GM21529 (cell line): ENCODE data around the gene ZBTB7C.

Experiments
- ATAC-seq: cut with Tn5 transposase; IDR thresholded peaks from one replicate; pipeline ENCODE4 v1.9.1; 2021; ENCODE audit not compliant: unreplicated experiment

ZBTB7C gene

GRCh38 chr18:48219037-48219809 lies 190.0 kb downstream of the ZBTB7C start:
- no peak for ATAC-seq

DNA sequence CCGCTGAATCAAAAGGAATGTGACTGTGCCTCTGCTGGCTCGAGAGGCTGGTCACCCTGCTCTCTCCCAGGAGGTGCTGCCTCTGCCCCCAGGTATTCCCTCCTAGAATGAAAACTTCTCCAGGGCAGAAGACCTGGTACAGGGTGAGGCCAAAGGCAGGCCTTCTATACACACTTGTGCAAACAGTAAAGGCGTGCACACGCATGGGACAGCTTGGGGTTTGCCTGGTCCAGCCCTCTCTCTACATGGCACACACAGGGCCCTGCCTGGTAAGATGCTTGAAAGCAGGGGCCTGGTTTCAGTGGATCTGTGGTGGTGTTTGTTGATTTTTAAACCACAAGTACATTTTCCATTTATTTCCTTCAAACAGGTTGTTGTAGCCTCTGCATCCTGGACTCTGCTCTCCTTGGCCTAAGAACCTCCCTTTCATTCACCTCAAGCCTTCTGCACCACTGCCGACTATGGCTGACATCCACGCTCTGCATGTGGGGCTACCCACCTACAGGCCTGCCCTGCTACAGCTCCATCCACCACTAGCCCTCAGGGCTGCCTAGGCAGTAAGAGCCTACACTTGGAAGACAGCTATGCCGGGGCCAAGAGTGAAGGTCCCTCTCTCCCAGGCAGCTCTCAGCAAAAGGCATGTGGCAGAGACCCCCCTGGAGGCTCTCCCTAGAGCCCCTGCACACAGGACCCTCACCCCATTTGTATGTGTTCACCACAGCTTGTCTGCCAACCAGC lies 190.7 kb downstream of the ZBTB7C start:
- no peak for ATAC-seq

DNA sequence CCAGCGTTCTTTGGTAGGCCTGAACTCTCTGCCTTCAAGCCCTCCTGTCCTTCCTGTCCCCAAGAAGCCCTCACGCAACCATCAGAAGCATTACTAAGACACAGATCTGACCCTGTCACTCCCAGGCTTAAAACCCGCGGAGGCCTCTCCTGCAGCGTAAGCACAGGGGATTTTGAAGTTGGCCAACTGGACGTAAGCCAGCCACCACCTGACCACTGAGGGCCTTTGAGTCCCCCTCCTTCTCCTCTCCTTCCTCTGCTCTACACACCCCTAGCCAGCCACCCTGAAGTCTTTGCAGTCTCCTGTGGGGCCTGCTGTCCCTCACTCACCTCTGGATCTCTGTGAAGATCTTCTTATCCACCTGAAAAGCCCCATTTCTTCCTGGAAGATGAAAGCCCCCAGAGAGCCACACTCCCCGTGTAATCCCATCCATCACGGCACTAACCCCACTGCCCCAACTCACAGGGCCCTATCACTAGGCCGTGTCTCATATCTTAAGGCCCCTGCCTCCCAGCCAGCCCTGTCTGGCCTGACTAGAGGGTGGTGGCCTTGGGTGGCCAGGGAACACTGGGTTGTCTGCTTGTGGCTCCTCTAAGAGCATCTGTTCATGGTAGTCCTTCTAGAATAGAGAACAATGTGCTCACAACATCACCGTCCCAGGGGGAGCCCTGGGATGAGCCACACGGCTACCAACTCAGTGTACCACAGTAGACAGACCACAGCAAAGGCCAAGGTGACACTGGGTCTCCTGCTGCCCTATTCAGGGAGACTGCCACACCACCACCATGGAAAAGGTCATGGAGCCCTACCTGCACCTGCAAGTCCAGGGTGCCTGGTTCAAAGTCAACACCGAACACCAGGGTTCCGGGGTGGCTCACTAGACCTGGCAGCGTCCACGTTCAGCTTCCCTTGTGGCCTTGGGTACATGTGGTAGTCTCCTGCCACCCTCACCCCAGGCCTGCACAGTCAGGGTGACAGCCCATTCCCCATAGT lies 191.6 kb downstream of the ZBTB7C start:
- ATAC-seq, result no peak

DNA sequence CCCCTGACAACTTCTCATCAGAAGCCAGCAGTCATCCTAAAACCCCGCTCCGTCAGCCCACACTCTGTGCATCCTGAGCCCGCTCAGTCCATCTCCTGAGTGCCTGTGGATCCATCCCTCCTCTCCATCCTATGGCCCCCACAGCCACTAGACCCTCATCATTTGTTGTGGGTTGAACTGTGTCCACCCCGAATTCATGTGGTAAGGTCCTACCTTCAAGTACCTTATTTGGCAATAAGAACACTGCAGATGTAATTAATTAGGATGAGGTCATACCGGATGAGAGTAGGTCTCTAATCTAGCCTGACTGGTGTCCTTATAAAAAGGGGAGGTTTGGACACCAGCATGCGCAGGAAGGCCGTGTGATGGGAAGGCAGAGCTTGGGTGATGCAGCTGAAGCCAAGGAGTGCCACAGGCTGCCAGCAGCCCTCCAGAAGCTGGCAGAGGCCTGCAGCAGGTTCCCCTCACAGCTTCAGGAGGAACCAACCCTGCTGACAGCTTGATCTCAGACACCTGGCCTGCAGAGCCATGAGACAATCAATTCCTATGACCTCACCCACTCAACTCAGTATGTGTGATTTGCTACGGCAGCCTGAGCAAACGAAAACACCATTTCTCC lies 192.4 kb downstream of the ZBTB7C start:
- no peak for ATAC-seq

DNA sequence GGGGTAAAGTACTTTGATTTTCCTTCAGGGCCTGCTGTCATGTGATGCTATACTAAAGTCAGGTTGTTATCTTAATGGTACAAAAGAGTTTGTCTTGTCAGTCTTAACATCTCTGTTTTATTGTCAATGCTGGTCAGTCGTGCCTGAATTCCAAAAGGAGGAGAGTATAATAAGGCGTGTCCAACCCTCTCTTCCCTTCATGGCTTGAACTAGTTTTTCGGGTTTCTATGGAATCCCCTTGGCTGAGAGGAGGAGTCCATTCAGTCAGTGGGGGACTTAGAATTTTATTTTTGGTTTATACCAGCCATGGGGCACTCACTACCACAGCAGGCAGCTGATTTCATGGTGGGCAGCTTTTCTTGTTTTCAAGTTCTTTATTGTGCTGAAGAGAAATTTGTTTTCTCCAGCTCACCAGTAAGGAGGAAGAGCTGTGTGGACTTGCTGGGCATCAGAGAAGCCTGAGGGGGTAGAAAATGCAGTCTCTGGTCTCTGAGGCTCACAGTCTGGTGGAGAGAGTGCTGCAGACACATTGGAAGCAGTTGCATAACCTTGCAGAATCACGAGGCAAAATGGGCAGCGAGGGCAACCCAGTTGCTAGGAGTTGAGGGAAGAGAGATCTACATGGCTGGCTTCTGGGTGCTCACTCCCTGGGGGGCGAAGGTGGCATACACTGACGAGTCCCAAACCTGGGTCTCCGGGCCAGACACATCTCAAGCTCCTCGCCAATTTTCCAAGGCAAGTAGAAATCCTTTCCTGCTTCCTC lies 193.1 kb downstream of the ZBTB7C start:
- ATAC-seq, result no peak

- no peak for ATAC-seq
Observed at GRCh38 chr18:48213791-48214190, 195.4 kb downstream of the ZBTB7C start.

- ATAC-seq, result no peak
Observed at GRCh38 chr18:48208432-48209140, 200.6 kb downstream of the ZBTB7C start.

GRCh38 chr18:48207733-48208132 lies 201.4 kb downstream of the ZBTB7C start:
- ATAC-seq, result no peak

GRCh38 chr18:48206887-48207286 lies 202.3 kb downstream of the ZBTB7C start:
- ATAC-seq, result no peak

GRCh38 chr18:48203961-48204666 lies 205.1 kb downstream of the ZBTB7C start:
- ATAC-seq, result no peak

DNA sequence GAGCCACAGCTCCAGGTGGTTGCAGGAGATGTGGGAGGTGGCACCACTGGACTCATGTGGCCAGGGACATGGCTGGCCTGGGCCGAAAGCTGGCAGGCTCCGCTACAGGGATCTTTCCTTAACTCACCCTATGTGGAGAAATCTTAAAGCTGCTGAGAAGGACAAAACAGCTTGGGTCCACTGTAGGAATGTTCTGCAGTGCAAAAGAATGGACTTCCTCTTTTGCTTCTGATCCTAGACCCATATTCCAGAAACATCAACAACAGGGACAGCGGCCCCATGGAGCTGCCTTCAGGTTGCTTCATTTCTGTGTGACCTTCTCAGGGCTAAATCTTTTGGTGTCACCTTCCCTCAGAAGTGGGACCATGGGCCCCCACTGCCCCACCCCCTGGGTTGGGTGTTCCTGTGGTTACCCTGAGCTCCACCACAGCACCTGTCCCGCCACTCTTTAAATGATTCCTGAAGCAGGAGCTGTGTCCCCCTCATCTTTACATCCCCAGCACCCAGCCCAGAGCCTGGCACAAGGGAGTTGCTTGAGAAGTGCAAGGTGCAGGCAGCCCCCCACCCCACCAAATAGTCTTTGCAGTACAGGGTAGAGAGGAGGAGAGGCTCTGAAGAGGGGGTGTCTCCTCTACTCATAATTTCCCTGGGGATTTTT lies 205.8 kb downstream of the ZBTB7C start:
- ATAC-seq, result no peak

GRCh38 chr18:48202350-48203260 lies 206.6 kb downstream of the ZBTB7C start:
- ATAC-seq, result no peak

- no peak for ATAC-seq
Observed at GRCh38 chr18:48202006-48202348, 207.2 kb downstream of the ZBTB7C start.

- ATAC-seq, result no peak
Observed at GRCh38 chr18:48201337-48202005, 207.7 kb downstream of the ZBTB7C start.

- ATAC-seq, result no peak
Observed at GRCh38 chr18:48200631-48201336, 208.4 kb downstream of the ZBTB7C start.

DNA sequence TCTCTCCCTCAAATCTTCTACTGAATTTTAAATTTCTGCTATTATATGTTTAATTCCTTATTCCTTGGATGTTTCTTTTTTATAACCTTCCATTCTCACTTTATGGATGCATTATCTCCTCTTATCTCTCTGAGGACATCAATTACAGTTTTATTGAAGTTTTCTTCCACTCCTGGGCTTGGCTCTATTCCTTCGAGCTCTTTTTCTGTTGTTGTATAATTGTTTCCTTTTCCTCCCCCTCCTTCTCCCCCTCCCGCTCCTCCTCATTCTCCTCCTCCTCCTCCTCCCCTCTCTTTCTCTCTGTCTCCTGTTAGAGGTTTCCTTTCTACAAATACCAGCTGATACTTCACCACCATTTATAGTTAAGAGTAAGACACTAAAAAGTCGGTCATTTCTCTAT lies 209.8 kb downstream of the ZBTB7C start:
- ATAC-seq, result no peak
